ENCODE results near the gene CCDC7.

DNA sequence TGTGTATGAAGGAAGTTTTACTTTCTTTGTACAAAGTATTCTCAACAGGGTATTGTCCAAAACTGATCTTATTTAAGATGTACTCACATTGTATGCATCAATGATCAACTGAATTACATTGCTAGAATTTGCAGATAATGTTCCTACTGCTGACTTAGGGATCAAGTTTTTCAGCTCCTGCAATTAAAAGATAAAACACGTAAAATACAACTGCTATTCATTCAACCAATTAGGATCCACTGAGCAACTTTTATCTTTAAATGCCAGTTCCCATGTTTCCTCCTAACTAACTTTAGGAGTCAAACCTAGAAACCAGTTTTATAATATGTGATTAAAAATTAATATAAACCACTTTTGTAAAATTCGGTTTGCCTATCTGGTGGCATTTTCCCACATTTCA is 476.2 kb downstream of the CCDC7 start:
- TF ChIP-seq, protein P1, sequence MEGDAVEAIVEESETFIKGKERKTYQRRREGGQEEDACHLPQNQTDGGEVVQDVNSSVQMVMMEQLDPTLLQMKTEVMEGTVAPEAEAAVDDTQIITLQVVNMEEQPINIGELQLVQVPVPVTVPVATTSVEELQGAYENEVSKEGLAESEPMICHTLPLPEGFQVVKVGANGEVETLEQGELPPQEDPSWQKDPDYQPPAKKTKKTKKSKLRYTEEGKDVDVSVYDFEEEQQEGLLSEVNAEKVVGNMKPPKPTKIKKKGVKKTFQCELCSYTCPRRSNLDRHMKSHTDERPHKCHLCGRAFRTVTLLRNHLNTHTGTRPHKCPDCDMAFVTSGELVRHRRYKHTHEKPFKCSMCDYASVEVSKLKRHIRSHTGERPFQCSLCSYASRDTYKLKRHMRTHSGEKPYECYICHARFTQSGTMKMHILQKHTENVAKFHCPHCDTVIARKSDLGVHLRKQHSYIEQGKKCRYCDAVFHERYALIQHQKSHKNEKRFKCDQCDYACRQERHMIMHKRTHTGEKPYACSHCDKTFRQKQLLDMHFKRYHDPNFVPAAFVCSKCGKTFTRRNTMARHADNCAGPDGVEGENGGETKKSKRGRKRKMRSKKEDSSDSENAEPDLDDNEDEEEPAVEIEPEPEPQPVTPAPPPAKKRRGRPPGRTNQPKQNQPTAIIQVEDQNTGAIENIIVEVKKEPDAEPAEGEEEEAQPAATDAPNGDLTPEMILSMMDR (IDR thresholded peaks at IDR 0.05): no peak
- no peak for TF ChIP-seq POLR2A (IDR thresholded peaks at IDR 0.05)

Data from adrenal gland (tissue), 5 donors.